PFSK-1 (cell line): ENCODE data around the gene PPFIBP2.

ENCODE experiments used
- POLR2AphosphoS5 ChIP-seq: IDR thresholded peaks from 2 replicates; pipeline ENCODE4 v1.6.1; 2012; ENCODE audit warnings: low read depth, mild to moderate bottlenecking, control low read depth, low read length, moderate library complexity
- SIN3A ChIP-seq: IDR thresholded peaks from 2 replicates; pipeline ENCODE4 v1.6.1; 2012; ENCODE audit warnings: mild to moderate bottlenecking, low read length, moderate library complexity, borderline replicate concordance; ENCODE audit not compliant: insufficient read depth
- TAF1 ChIP-seq: IDR thresholded peaks from 2 replicates; pipeline ENCODE4 v1.6.1; 2012; ENCODE audit warnings: low read length, control low read depth, borderline replicate concordance; ENCODE audit not compliant: insufficient read depth
- TF ChIP-seq, protein P1 (sequence below), 2 experiments: IDR thresholded peaks; 2 replicates each; pipeline versions ENCODE4 v1.6.1 to v1.8.0; 2011 to 2012; ENCODE audit warnings: low read depth in 2 of 2, low read length in 2 of 2, control low read depth in 1 of 2, inconsistent platforms in 1 of 2, mild to moderate bottlenecking in 1 of 2, moderate library complexity in 1 of 2; ENCODE audit not compliant: insufficient read depth in 1 of 2

DNA sequence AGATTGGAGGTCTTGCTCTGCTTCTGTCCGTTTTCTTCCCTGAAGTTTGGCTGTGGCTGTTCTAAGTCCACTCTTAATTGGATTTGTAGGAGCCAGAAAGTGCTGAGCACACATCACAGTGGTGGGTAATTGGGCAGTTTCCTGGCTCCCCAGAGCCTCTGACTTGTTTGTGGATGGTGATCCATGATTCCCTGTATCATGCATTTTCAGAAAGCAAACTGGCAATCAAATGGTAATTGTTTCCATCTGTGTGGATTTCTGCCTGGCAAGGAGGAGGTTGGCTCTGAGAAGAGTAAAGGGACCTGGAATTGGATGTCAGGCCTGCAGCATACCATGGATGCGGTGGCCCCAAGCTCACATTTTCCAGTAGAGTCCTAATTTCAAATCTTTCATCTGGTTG is 49.5 kb downstream of the PPFIBP2 start:
- no peak for TF ChIP-seq POLR2AphosphoS5
- TF ChIP-seq SIN3A: no peak
- TF ChIP-seq, protein P1, sequence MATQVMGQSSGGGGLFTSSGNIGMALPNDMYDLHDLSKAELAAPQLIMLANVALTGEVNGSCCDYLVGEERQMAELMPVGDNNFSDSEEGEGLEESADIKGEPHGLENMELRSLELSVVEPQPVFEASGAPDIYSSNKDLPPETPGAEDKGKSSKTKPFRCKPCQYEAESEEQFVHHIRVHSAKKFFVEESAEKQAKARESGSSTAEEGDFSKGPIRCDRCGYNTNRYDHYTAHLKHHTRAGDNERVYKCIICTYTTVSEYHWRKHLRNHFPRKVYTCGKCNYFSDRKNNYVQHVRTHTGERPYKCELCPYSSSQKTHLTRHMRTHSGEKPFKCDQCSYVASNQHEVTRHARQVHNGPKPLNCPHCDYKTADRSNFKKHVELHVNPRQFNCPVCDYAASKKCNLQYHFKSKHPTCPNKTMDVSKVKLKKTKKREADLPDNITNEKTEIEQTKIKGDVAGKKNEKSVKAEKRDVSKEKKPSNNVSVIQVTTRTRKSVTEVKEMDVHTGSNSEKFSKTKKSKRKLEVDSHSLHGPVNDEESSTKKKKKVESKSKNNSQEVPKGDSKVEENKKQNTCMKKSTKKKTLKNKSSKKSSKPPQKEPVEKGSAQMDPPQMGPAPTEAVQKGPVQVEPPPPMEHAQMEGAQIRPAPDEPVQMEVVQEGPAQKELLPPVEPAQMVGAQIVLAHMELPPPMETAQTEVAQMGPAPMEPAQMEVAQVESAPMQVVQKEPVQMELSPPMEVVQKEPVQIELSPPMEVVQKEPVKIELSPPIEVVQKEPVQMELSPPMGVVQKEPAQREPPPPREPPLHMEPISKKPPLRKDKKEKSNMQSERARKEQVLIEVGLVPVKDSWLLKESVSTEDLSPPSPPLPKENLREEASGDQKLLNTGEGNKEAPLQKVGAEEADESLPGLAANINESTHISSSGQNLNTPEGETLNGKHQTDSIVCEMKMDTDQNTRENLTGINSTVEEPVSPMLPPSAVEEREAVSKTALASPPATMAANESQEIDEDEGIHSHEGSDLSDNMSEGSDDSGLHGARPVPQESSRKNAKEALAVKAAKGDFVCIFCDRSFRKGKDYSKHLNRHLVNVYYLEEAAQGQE (IDR thresholded peaks at IDR 0.05; ENCODE audit: insufficient read depth in 1 of 2, low read depth in 2 of 2, low read length in 2 of 2): no peak
- TF ChIP-seq TAF1: no peak
